GM19238 (cell line): Measurements from ENCODE around the gene SCARF1.

Source experiments
- DNase-seq: peaks from one replicate; pipeline ENCODE4 v3.0.0; 2011; ENCODE audit warnings: low spot score; ENCODE audit not compliant: insufficient read length

SCARF1 gene

DNA sequence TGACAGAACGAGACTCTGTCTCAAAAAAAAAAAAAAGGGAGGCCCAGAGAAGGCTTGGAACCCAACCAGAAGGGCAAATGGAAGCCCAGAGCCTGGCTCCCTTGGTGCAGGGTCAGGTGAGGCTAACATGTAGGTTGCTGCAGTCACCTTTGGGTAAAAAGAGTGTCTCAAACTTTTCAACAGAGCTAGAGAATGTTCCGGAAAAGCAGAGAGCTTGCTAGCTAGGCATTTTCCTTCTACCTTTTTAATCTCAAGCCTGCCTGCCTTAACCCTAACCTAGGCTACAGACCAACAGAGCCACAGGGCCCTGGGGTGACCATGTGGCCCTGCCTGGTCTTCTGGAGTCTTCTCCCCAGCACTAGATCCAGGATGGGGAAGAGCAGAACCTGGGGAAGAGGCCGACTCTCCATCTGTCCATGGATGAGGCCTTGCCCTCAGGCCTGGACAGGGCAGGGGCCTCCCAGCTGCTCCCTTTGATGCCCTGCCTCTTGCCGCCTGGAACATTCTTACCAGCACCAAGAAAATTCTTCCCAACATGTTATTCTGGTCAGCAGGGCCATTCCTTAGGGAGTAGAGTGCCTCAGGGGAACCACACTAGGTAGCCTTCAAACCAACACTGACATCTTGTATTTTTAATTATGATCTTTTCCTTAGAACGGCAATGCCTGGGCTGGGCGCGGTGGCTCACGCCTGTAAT, 47.0 kb downstream of the SCARF1 start:
- no peak for DNase-seq

DNA sequence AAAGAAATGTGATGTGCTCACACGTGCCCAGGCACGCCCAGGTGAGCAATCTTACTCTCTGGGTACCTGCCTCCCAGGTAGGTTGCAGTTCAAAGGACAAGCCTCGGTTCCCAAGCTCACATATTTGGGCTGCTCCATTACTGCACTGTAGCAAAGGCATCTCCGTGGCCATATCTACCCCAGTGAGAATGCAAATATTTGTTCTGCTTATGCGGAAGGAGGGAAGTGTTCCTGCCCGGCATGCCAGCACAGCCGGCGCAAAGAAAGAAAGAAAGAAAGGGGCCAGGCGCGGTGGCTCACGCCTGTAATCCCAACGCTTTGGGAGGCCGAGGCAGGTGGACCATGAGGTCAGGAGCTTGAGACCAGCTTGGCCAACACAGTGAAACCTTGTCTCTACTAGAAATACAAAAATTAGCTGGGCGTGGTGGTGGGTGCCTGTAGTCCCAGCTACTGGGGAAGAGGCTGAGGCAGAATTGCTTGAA, 47.6 kb downstream of the SCARF1 start:
- DNase-seq, result no peak

DNA sequence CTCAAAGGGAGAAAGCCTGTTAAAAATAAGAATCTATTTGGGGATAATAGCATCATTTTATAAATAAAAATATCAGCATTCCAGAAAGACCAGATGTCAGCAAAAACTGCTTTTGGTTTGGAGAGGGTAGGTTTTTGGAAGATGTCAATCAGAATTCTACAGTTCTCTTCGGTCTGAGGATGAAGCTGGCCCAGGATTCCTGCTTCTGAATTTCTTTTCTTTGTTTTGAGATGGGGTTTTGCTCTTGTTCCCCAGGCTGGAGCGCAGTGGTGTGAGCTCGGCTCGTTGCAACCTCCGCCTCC, 52.0 kb downstream of the SCARF1 start:
- DNase-seq, result no peak

DNA sequence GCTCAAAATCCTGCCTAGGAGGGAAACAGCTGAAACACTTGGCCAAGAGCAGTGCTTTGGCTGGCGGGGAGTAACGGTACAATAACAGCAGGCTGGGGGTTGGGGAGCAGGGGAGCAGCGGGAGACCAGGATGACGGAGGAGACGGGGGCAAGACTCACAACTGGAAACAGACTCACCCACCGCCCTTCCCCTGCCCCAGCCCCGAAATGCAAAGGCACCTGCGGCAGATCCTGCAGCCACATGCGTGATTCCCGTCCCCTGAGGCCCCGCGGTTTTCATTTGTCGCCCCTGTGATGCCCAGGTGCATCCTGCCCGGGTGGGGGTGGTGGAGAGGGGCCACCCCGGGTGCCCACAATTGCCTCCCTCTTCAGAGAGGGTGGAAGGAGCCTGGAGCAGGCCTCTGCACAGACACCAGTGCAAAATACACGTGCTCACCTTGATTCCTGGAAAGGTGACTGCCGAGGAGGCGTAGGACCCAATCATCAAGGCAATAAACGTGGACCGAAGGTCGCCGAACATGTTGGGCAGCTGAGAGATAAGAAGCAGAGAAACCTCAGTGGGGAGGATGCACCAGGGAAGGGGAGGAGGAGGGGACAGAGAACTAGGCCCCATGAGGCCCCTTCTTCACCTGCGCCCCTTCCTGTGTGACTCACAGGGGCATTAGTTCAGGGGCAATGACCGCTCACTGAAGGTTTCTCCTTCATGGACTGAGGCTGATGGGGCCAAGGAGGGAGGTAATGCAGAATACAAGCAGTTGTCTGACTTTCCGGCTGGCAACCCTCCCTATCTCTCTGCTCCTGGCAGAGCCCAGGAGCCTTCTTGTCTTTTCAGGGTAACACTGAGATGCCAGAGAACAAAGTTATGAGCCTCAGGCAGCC, 52.5 kb downstream of the SCARF1 start:
- DNase-seq, result peak; percentile 80

DNA sequence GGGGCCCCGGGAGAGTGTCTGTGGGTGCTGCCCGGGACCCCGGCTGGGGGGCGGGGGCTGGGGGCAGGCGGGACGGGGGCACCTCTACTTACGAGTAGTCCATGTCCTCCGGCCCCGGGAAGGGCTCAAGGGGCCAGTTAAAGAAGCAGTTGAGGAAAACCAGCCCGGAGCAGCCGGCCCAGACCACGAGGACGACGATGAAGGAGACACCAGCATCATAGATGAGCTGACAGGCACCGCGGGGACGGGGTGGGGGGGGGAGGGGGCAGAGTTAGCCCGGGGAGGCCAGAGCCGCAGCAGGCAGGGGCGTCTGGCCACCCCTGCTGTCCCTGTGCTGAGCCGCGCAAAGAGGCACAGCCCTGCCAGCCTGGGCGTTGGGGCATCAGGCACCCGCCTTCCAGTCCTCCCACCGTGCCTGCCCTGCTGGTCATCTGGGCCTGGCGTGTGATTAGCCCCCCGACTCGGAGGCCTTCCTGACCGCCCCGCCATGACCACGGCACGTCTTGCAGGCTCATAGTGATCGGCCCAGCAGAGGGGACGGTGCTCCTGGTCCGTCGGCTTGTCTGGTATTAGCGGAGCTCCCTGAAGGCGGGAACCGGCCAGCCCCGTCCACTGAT, 54.0 kb downstream of the SCARF1 start:
- DNase-seq, result no peak

DNA sequence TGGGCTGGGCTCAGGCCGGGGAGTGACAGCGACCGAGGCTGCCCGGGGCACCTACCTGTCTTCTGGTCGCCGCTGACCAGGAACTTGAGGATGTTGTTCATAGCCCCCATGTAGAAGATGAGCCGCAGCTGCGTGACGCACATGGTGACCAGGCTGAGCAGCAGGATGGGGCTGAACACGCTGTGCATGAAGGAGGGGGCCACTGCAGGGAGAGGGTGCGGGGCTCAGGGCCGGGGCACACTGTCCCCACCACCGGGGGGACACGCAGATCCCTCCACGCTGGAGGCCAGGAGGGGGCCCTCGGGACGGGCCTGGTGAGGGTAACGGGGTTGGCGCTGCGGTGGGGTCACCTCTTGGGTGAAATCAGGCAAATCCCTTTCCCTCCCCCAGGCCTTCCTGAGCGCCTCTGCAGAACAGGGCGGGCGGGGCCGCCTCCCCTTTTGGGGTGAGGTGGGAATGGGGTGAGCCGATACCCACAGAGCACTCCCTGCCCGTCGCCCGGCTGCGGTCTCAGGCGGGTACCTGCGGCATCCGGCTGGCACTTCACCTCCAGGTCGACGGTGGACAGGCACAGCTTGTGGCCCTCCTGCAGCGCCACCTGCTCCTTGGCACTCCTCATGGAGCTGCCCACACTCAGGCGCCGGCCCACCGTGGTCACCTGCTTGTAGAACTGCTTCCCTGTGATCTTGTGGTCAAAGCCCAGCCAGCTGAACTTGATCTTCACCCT, 54.6 kb downstream of the SCARF1 start:
- no peak for DNase-seq

DNA sequence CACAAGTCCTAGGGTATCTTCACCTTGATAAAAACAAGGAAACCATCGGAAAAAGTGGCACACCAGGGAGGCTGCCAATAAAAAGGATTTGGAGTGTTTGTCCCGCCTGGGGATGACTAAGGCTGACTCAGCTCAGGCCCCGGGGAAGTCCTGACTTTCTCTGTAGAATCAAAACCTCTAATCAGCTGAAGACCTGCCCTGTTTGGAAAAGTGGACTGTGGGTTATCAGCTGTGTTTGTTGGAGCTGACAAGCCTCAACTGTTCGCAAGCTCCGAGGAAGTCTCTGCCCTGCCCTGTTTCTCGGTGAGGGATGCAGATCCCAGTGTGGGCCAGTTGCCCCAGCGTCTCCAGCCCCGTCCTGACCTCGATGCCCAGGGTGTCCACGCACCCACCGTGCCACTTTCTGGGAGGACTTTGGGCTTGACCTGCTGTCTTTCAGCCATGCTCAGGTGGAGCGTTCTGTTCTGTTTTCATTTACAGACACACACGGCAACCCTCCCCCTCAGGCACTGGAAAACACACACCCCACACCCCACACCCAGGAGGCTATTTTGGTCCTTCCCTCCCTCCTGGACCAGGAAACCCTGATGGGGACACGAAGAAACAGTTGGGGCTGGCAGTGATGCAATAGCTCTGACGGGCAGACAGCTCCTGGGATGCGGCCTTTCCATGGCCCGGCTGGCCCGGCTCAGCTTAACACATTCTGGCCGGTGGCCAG, 55.3 kb downstream of the SCARF1 start:
- DNase-seq, result no peak

DNA sequence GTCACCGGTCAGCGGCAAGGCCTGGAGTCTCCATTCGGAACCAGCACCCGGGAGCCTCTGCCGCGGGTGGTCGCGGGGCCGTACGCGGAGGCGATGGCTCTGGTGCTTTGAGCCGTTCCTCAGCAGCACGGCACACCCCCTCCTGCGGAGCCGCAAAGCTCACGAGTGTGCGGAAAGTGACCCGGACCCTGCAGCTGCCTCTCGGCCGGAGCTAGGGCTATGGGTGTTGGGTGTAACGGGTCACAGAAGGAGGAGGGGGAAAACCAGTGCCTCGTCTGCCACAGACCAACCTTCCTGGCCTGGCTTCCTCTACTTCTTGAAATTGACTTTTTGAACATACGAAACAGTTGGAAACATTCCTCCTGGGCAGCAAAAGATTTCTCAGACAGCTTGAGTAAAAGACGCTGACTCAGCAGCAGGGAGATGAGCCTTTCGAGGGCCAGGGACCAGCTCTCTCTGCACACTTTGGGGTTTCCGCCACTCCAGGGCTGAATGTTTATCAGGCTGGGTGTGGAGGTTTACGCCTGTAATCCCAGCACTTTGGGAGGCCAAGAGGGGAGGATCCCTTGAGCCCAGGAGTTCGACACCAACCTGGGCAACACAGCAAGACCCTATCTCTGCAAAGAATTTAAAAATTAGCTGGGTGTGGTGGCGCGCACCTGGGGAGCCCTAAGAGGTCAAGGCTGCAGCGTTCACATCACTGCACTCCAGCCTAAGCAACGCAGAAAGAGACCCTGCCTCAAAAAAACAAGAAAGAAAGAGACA, 56.5 kb downstream of the SCARF1 start:
- no peak for DNase-seq

DNA sequence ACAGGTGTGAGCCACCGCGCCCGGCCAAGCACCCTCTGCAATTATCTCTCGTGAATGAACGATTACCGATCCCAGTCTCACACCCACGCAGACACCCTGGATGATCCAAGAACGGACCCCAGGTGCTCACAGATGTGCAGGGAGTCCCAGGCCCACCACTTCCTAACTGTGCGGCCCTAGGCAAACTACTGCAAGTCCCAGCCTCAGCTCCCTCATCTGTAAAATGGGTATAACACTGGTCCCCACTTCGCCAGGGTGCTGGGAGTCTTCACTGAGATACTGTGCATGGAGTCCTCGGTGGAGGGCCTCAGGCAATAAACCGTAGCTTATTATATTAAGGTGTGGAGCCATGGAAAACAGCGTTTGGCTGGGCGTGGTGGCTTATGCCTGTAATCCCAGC, 61.4 kb downstream of the SCARF1 start:
- no peak for DNase-seq
